Stimulated activated CD8-positive, alpha-beta memory T cell treated with anti-CD3 and anti-CD28 coated beads, Interleukin-12 subunit alpha, Interleukin-12 subunit beta, amount 100 ng/mL, for 1 hour (primary cell): Measurements from ENCODE around the gene ERBIN.
A peak's percentile ranks its signal among the peaks of the same experiment; 100 is the strongest.
"Not testable (repeated sequence)": the region's sequence is repeated elsewhere in the genome, so short reads cannot be mapped to it uniquely, and the experiment has no call there.

ENCODE experiments used
- DNase-seq: peaks from one replicate; pipeline ENCODE4 v3.0.0-alpha.2; 2020; ENCODE audit warnings: low read depth

ERBIN gene

DNA sequence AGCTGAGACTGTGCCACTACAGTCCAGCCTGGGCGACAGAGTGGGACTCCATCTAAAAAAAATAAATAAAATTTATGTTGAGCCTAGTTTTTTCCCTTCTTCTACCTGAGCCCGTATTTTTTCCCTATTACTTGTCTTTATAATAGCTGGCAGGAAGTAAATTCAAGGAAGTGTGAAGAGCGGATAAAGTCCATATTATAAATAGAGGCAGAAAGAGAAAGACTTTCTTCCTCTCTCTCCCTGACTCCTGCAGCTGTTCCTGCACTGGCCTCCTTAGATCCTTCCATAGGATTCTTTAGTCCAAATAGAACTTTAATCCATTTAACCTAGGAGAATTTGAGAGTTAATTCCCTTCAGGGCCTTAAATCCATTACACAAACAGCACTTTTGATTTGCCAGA lies 10.3 kb upstream of the ERBIN start:
- no peak for DNase-seq

DNA sequence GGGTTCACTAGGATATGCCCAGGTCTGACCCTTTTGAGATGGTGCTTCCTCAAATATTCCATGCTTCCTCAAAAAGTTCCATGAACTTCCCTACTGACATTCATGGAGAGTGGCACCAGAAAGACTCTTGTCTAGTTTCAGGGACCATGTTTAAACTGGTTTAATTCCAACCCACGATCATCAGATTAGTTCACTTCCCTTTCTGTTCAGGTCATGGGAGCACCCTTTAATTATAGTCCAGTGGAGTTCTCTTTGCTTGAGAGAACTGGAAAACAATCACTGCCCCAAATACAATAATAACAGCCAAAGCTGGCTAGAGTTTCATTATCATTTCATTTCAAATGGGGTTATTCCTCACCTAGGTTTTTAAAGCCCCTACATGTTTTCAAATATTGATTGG lies 9.7 kb upstream of the ERBIN start:
- DNase-seq: no peak

DNA sequence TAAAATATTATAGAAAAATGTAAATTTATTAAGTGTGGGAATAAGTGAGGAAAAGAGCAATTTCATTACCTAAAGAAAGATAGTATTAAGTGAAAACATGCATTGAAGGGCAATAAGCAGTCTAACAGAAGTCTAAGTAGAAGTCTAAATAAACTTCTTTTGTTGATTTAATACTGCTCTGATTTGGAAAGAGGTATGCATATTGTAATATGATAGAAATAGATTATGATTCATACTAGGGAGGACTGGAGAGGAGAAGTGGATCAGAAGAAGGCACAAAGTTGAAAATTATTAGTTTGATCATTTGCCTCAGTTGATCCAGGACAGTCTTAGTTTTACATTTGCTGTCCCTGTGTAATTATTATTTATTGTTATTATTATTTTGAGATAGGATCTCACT lies 6.6 kb upstream of the ERBIN start:
- no peak for DNase-seq

DNA sequence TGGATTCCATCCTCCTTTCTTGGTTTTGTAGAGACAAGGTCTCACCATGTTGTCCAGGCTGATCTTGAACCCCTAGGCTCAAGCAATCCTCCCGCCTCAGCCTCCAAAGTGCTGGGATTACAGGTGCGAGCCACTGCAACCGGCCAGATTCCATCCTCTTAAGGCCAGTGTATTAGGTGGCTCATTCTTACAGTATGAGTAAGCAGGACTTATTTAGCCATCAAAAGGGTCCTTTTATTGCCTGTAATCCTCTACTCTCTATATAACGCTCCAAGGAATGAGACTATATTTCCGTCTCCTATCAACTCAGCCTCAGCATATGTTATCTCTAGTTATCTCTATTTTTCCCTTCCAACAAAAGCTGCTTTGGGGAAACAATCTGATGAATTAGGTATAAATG lies 3.0 kb upstream of the ERBIN start:
- DNase-seq: no peak

DNA sequence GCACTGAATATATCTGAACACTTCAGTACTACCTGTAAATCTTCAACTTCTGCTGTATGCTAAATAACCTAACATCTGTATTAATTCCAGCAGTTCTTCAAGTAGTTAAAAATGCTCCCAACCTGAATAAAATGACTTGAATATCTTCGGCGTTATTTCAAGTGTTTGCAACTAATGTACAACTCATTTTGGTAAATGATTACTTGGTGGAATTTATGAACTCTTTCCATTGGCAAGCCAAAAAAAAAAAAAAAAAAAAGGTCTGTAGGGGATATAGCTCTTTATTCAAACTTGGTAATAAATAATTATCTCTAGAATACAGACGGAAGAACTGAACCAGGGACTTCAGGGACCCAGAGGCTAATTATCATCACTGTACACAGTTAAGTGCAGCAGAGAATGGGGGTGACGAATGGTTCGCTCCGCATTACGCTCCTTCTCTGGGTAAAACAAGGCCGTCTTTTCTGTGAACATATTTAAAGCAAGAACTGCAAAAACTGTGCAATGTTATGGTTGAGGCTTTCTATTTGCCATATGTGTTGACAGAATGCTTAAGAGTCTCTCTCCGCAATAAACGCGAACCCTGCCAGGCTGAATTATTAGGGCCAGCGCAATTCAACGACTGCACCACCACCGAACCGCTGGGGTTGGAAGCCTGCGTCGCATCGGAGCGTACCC lies 1.9 kb upstream of the ERBIN start:
- no peak for DNase-seq

DNA sequence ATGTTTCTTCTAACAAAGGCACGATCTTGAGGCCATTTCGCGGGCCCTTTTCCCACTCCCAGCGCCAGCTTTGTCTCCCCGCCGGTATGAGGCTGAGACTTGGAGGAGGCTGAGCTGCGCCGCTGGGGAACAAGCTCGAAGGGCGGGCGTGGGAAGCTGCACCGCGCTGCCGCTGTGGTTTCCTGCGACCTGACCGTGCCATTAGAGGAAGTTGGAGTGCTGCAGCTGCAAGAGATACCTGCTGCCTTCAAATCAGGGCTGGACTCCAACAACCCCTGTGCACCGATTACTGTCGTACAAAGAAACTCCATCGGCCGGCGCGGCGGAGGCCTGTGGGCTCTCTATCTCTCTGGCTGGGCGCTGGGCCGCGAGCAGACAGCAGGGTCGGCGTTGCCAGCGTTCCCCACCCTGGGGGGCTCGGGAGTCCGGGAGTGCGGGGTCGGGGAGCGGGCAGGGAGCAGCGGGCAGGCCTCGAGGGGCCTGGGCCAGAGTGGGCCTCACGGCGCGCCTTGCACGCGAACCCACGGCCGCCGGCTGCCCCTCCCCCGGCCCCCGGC lies 1.3 kb upstream of the ERBIN start:
- DNase-seq: peak; percentile 53

DNA sequence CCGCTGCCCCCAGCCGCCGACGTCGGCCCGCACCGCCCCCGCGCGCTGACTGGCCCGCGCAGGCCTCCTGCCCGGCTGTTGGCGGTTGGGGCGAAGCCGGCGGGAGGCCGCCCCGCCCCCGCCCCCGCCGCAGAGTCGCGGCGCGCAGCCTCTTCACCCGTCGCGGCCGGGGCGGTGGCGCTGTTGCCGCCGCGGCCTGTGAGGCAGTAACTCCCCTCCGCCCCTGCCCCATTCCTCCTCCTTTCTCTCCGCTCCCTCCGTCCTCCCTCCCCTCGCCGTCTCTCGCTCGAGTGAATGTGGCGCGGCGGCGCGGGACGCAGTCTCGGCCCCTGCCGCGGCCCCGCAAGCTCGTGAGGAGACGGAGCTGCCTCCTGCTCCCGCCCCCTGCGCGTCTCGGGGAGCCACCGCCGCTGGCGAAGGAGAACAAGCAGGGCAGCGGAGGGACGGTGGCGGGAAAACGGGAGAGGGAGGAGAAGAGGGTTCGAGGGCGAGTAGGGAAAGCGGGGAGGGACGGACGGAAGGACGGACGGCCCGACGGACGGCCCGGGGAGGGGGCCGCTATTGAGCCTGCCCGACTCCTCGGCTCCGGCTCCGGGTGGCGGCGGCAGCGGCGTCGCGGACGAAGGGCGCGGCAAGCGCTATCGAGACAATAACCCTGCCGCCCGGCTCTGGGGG lies 637 bp upstream of the ERBIN start:
- DNase-seq: peak; percentile 60

DNA sequence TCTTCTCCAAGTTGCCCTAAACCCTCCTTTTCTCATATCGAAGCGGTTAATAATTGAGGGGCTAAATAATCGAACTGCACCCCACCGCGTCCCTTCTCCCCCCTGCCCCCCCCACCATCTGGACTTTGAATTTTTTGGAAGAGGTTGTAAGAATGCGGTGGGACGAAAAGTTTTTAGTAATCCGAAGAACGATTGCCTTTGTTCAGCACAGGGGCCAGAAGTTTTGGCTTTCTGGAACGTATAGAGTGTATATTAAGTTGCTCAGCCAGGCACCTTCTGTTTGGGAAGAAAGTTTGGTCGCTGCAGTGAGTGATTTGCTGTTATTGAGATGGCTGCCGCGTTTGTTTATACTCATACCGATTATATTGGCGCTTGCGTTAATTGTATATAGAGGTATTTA lies 518 bp downstream of the ERBIN start:
- no peak for DNase-seq

DNA sequence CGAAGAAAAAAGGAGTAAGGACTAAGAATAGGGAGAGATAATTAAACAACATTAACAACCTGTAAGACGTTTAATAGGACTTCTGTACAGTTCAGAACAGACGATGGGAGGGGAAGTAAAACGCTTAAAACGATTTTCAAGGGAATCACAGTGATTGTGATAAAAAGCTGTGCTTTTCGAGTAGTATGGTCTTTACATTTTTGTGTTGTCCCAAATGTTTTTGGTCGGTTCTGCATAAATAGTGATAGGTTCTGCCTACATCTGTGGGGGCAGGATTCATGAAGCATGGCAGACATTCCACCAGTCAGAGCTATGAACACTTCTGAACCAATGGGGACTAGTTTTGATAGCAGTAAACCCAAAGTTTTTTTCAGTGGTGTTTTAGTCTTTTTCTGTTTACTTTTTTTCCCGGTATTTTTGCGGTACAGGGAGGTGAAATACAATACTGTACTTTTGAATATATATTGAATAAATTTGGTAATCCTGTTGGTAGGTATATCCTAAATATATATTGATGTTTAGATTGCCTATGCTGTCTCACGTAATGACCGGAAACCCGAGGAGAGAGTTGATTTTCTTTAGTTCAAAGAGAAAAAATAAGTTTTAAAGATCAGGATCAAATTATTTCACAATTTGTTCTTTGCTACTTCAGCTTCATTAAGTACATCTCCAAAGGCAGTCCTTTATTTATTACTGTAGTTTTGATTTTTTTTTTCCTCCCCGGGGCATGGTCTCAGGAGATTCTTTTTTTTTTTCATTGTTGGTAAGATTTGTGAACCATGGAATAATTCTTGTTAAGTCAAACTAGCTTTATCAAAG lies 1.3 kb downstream of the ERBIN start:
- no peak for DNase-seq

DNA sequence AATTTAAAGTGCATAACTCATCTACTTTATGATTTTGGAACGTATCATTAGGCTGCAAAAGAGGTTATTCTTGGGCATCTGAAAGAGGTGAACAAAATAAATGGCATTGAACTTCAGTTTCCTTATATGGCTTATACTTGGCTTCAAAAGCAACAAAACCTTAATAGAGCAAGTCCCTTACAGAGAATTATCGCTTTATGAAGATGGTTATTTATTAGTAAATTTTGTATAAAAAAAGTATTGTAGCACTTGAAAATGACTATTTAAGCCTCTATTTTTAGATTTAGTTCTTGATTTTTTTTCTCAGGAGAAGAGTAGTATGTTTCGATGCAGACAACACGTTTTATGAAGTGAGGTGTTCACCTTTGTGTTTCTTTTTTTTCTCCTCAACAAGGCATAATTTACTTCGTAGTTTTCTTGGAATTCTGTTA lies 2.0 kb downstream of the ERBIN start:
- no peak for DNase-seq

DNA sequence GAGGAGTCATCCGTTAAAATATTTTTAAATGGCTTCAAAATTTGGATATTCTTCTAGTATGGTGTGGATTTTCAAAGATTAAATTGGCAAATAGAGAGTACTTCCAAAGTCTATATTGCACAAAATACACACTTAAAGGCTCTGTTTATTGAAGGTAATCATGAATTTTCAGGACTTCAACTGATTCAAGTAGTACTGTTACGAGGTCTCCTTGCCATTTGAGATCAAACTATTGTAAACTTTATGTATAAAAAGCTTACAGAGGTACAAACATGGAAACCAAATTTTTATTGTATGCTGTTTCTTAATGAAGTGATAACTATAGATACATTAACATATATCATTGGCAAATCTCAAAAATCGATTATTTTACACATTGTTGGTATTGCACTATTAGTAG lies 2.5 kb downstream of the ERBIN start:
- no peak for DNase-seq

DNA sequence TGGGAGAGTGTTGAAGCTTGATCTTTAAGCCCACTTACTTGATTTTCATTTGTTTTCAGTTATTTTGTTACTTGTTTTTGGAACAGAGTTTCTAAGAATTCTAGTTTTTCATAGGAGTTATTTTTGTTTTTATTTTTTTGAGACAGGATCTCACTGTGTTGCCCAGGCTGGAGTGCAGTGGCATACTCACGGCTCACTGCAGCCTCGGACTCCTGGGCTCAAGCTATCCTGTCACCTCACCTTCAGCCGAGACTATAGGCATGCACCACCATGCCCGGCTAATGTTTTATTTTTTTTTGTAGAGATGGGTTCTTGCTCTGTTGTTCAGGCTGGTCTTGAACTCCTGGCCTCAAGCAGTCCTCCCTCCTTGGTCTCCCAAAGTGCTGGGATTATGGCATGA lies 6.3 kb downstream of the ERBIN start:
- no peak for DNase-seq

DNA sequence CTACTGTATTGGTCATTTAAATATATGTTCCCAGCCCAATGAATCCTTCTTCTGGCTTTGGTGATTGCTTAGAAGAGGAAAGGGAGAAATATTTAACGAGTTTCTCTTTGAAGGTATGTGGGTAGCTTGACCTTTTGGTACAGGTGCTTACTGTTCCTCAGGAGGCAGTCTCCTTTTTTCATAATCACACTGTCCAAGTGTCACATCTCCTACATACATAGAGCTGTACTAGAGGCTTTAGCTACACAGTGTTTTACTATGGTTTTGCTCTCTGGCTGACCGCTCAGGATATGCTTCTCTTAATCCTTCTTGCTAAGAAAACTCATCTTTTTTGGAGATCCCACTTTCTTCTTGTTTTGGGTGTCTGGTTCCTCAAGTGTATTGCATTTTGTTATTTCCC lies 6.9 kb downstream of the ERBIN start:
- DNase-seq: no peak

DNA sequence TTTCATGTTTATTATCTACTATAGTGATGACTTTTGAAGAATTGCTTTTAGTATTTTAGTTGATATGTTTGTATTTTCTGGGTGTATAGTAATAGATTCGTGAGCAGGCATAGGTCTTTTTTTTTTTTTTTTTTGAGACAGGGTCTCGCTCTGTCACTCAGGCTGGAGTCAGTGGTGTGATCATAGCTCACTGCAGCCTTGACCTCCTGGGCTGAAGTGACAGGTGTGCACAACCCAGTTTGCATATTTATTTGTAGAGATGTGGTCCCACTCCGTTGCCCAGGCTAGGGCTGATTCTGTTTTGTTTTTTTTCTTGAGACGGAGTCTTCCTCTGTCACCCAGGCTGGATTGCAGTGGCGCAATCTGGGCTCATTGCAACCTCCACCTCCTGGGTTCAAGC lies 11.9 kb downstream of the ERBIN start:
- no peak for DNase-seq

DNA sequence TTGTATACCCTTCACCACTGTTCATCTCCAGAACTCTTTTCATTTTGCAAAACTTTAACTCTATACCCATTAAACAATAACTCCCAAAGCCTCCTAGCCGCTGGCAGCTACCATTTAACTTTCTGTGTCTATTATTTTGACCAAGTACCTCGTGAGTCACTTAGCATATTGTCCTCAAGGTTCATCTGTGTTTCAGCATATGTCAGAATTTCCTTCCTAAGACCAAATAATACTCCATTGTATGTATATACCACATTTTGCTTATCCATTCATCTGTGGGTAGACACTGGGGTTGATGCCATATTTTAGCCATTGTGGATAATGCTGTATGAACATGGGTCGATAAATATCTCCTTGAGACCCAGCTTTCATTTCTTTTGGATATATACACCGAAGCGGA lies 17.4 kb downstream of the ERBIN start:
- no peak for DNase-seq

DNA sequence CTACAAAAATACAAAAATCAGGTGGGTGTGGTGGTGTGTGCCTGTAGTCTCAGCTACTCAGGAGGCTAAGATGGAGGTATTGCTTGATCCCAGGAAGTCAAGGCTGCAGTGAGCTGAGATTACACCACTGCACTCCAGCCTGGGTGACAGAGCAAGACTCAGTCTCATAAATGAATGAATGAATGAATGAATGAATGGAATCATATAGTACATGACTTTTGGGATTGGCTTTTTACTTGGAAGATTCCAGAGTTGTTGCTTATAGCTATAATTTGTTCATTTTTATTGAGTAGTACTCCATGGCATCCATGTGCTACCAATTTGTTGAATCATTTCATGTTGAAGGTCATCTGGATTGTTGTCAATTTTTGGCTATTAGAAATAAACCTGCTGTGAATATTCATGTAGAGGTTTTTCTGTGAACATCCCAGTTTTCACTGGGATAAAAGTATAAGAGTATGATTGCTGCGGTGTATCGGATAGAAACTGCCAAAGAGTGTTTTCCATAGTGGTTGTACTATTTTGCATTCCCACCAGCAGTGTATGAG lies 19.9 kb downstream of the ERBIN start:
- no peak for DNase-seq

DNA sequence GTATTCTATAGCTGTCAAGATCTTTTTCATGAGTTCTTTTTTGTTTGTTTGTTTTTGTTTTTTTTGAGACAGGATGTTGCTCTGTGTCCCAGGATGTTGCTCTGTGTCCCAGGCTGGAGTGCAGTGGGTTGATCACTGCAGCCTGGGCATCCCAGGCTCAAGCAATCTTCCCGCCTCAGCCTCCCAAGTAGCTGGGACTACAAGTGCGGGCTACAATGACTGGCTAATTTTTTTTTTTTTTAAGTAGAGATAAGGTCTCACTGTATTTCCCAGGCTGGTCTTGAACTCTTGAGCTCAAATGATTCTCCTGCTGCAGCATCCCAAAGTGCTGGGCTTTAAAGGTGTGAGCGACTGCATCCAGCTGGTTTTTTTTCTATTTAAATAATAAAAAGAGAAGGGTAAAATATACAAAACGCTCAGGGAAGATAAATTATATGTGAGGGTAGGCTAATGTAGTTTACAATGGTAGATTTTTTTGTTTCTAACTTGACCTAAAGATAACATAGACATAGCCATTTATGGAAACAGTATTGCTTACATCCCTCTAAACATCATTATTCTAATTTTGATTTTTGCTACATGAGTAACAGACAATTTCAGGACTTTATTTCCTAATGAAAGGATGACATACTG lies 21.9 kb downstream of the ERBIN start:
- no peak for DNase-seq

DNA sequence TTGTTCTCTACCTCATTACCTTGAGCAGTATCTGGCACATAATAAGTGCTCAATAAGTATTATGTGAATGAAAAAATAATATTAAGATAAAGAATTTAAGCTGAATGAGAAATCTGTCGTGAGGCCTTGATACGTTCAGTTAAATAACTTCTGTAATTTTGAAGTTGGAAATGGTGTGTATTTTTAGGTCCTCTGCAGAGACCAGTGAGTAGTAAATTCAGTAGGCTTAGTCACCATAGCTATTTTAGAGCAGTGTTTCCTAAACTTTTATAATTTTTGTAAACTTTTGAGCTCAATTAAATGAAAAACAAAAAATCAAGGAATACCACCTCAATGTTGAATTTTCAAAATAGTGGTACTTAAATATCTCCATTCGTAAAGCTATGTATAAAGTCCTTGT lies 25.0 kb downstream of the ERBIN start:
- DNase-seq: no peak

DNA sequence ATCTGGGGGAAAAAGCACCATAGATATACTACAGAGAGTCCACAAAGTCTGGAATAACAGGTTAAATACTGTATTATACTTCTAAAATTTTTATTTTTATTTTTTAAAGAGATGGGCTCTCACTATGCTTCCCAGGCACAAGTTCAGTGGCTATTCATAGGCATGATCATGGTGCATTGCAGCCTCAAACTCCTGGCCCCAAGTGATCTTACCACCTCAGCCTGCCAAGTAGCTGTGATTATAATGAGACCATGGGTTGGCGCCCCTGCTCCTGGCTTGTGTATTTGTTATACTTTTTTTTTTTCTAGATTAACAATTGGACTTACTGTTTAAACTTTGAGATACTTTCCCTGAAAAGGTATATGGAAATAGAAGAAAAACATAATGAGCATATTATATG lies 25.9 kb downstream of the ERBIN start:
- no peak for DNase-seq

DNA sequence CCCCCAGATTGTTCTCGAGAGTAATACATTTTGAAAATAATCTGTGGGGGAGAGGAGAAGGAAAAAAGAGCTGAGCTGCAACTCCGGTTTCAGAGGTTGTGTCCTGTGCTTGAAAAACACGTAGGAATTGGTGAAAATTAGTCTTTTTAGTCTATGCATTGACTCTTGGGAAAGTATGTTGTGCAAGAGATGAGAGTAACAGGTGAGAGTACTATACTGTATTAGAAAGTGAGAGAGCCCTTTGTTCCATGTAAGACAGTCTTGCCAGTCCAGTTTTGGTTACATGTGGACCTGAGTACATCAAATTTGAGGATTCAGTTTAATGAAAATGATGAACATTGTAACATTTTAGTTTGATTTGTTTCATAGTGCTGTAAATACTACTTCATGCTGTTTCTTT lies 27.8 kb downstream of the ERBIN start:
- DNase-seq: no peak

DNA sequence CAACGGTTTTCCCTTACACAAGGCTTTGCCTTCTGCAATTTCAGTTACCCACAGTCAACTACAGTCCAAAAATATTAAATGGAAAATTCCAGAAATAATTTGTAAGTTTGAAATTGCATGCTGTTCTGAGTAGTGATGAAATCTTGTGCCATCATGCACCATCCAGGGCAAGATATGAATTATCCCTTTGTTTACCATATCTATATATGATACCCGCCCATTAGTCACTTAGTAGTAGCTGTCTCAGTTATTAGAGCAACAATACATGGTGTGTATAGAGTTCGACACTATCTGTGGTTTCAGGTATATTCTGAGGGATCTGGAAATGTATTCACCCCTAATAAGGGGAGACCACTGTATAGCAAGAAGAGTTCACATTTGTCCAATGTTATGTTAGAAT lies 29.4 kb downstream of the ERBIN start:
- DNase-seq: no peak

DNA sequence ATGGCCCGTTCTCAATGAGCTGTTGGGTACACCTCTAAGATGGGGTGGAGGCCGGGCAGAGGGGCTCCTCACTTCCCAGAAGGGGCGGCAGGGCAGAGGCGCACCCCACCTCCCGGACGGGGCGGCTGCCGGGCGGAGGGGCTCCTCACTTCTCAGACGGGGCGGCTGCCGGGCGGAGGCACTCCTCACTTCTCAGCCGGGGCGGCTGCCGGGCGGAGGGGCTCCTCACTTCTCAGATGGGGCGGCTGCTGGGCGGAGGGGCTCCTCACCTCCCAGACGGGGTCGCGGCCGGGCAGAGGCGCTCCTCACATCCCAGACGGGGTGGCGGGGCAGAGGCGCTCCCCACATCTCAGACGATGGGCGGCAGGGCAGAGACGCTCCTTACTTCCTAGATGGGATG lies 31.3 kb downstream of the ERBIN start:
- not testable (repeated sequence) for DNase-seq
